B cell (primary cell): ENCODE measurements around the gene SEC16A.

Experiments
- EZH2 ChIP-seq: IDR thresholded peaks from 2 replicates; pipeline ENCODE4 v1.6.1; 2012; ENCODE audit warnings: borderline replicate concordance, low read depth, mild to moderate bottlenecking, moderate library complexity, low read length; ENCODE audit not compliant: insufficient read depth, poor library complexity, severe bottlenecking
- TF ChIP-seq, protein P1 (sequence below): fragments of 200-600 bp; IDR thresholded peaks from one replicate; pipeline ENCODE4 v1.8.0; 2022; ENCODE audit warnings: antibody characterized with exemption, mild to moderate bottlenecking

- TF ChIP-seq, protein P1, sequence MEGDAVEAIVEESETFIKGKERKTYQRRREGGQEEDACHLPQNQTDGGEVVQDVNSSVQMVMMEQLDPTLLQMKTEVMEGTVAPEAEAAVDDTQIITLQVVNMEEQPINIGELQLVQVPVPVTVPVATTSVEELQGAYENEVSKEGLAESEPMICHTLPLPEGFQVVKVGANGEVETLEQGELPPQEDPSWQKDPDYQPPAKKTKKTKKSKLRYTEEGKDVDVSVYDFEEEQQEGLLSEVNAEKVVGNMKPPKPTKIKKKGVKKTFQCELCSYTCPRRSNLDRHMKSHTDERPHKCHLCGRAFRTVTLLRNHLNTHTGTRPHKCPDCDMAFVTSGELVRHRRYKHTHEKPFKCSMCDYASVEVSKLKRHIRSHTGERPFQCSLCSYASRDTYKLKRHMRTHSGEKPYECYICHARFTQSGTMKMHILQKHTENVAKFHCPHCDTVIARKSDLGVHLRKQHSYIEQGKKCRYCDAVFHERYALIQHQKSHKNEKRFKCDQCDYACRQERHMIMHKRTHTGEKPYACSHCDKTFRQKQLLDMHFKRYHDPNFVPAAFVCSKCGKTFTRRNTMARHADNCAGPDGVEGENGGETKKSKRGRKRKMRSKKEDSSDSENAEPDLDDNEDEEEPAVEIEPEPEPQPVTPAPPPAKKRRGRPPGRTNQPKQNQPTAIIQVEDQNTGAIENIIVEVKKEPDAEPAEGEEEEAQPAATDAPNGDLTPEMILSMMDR: no peak
- no peak for TF ChIP-seq EZH2
Measured at GRCh38 chr9:136399176-136400037, 83.4 kb downstream of the SEC16A start.
